H9 (cell line): ENCODE measurements around the gene PPIL6. TPM values are rescaled to one million over a fixed set of nuclear protein-coding genes. Genes with fewer than 3 reads are reported as not detected.

Source experiments
- DNase-seq: peaks from one replicate; pipeline ENCODE4 v3.0.0-alpha.2; 2017
- H2AFZ ChIP-seq: one replicate; pipeline ENCODE4 v1.6.1; 2013; ENCODE audit warnings: mild to moderate bottlenecking, low read length, control low read depth, moderate library complexity
- H2AK5ac ChIP-seq: 2 replicates; pipeline ENCODE4 v1.6.1; 2013; ENCODE audit warnings: low read length, control low read depth, mixed read lengths; ENCODE audit not compliant: insufficient read length
- H2BK120ac ChIP-seq: one replicate; pipeline ENCODE4 v1.6.1; 2013; ENCODE audit warnings: low read depth, mild to moderate bottlenecking, low read length, control low read depth, inconsistent platforms; ENCODE audit not compliant: poor library complexity, severe bottlenecking
- H2BK12ac ChIP-seq: 2 replicates; pipeline ENCODE4 v1.6.1; 2013; ENCODE audit warnings: low read length, control low read depth, mixed read lengths, low read depth; ENCODE audit not compliant: insufficient read length
- H2BK15ac ChIP-seq: 2 replicates; pipeline ENCODE4 v1.6.1; 2013; ENCODE audit warnings: low read depth, low read length, control low read depth
- H2BK20ac ChIP-seq: one replicate; pipeline ENCODE4 v1.6.1; 2013; ENCODE audit warnings: low read depth, mild to moderate bottlenecking, low read length, control low read depth, inconsistent platforms; ENCODE audit not compliant: poor library complexity, severe bottlenecking
- H2BK5ac ChIP-seq: 2 replicates; pipeline ENCODE4 v1.6.1; 2013; ENCODE audit warnings: low read length, control low read depth, mixed read lengths; ENCODE audit not compliant: insufficient read length
- H3K14ac ChIP-seq: 2 replicates; pipeline ENCODE4 v1.6.1; 2013; ENCODE audit warnings: low read length, control low read depth; ENCODE audit not compliant: insufficient read depth
- H3K18ac ChIP-seq: 2 replicates; pipeline ENCODE4 v1.6.1; 2013; ENCODE audit warnings: low read depth, mild to moderate bottlenecking, mixed read lengths, low read length, control low read depth; ENCODE audit not compliant: insufficient read length
- H3K23ac ChIP-seq: 2 replicates; pipeline ENCODE4 v1.6.1; 2013; ENCODE audit warnings: low read length, control low read depth, mixed read lengths, low read depth; ENCODE audit not compliant: insufficient read length
- H3K23me2 ChIP-seq: 2 replicates; pipeline ENCODE4 v1.6.1; 2013; ENCODE audit warnings: low read depth, mild to moderate bottlenecking, mixed read lengths, low read length, control low read depth; ENCODE audit not compliant: insufficient read length, poor library complexity, severe bottlenecking
- H3K27ac ChIP-seq: 2 replicates; pipeline ENCODE4 v1.5.1; 2013; ENCODE audit warnings: low read length, control low read depth, mixed read lengths, low read depth; ENCODE audit not compliant: insufficient read length
- H3K27me3 ChIP-seq: 2 replicates; pipeline ENCODE4 v1.6.1; 2013; ENCODE audit warnings: low read length, control low read depth, inconsistent platforms; ENCODE audit not compliant: insufficient read depth
- H3K4ac ChIP-seq: 2 replicates; pipeline ENCODE4 v1.6.1; 2013; ENCODE audit warnings: low read depth, mild to moderate bottlenecking, control low read depth, inconsistent platforms, low read length, moderate library complexity
- H3K4me1 ChIP-seq: 2 replicates; pipeline ENCODE4 v1.6.1; 2013; ENCODE audit warnings: low read length, control low read depth, inconsistent platforms; ENCODE audit not compliant: insufficient read depth
- H3K4me2 ChIP-seq: 2 replicates; pipeline ENCODE4 v1.6.1; 2013; ENCODE audit warnings: low read length, control low read depth, mixed read lengths; ENCODE audit not compliant: insufficient read length, insufficient read depth
- H3K56ac ChIP-seq: 2 replicates; pipeline ENCODE4 v1.6.1; 2013; ENCODE audit warnings: low read depth, mild to moderate bottlenecking, mixed read lengths, low read length, control low read depth; ENCODE audit not compliant: insufficient read length
- H3K79me1 ChIP-seq: 2 replicates; pipeline ENCODE4 v1.6.1; 2013; ENCODE audit warnings: low read depth, mild to moderate bottlenecking, moderate library complexity, low read length, control low read depth, inconsistent platforms; ENCODE audit not compliant: insufficient read depth, poor library complexity, severe bottlenecking
- H3K79me2 ChIP-seq: 2 replicates; pipeline ENCODE4 v1.6.1; 2013; ENCODE audit warnings: low read length, control low read depth, inconsistent platforms; ENCODE audit not compliant: insufficient read depth
- H3K9ac ChIP-seq: 2 replicates; pipeline ENCODE4 v1.6.1; 2013; ENCODE audit warnings: low read length, control low read depth, mixed read lengths; ENCODE audit not compliant: insufficient read length; ENCODE audit errors: extremely low read depth
- H3K9me3 ChIP-seq: one replicate; pipeline ENCODE4 v1.6.1; 2013; ENCODE audit warnings: low read depth, low read length, inconsistent platforms; ENCODE audit not compliant: control insufficient read depth
- H3T11ph ChIP-seq: one replicate; pipeline ENCODE4 v1.6.1; 2013; ENCODE audit warnings: mild to moderate bottlenecking, low read length, control low read depth, inconsistent platforms
- H4K20me1 ChIP-seq: one replicate; pipeline ENCODE4 v1.6.1; 2013; ENCODE audit not compliant: control insufficient read depth, insufficient read length, insufficient read depth
- H4K5ac ChIP-seq: 2 replicates; pipeline ENCODE4 v1.6.1; 2013; ENCODE audit warnings: low read depth, mild to moderate bottlenecking, mixed read lengths, low read length, control low read depth; ENCODE audit not compliant: insufficient read length
- H4K8ac ChIP-seq: replicated peaks from 2 replicates; pipeline ENCODE4 v1.6.1; 2013; ENCODE audit warnings: low read length, control low read depth, mixed read lengths, low read depth; ENCODE audit not compliant: insufficient read length
- H4K91ac ChIP-seq: 2 replicates; pipeline ENCODE4 v1.6.1; 2013; ENCODE audit warnings: low read depth, mild to moderate bottlenecking, moderate library complexity, mixed read lengths, low read length, control low read depth; ENCODE audit not compliant: insufficient read length
- H3K27ac Mint-ChIP-seq, 3 experiments: 2 replicates in 2 of 3; 3 replicates in 1 of 3; pipeline ENCODE4 v1.8.0; 2020 to 2021; ENCODE audit warnings: mixed read lengths in 3 of 3, mild to moderate bottlenecking in 1 of 3, moderate library complexity in 1 of 3
- H3K27me3 Mint-ChIP-seq: 2 replicates; pipeline ENCODE4 v1.8.0; 2021; ENCODE audit warnings: low read depth, mild to moderate bottlenecking, moderate library complexity, mixed read lengths
- H3K36me3 Mint-ChIP-seq, 3 experiments: 2 replicates in 2 of 3; 3 replicates in 1 of 3; pipeline ENCODE4 v1.8.0; 2020 to 2021; ENCODE audit warnings: low read depth in 3 of 3, mixed read lengths in 3 of 3; ENCODE audit not compliant: insufficient read depth in 1 of 3
- H3K4me1 Mint-ChIP-seq, 2 experiments: 2 replicates each; pipeline ENCODE4 v1.8.0; 2020; ENCODE audit warnings: mixed read lengths in 2 of 2
- H3K4me3 Mint-ChIP-seq, 2 experiments: 2 replicates in 1 of 2; 3 replicates in 1 of 2; pipeline ENCODE4 v1.8.0; 2020 to 2021; ENCODE audit warnings: mild to moderate bottlenecking in 2 of 2, mixed read lengths in 2 of 2, moderate library complexity in 1 of 2
- H3K9me3 Mint-ChIP-seq, 2 experiments: 2 replicates in 1 of 2; 3 replicates in 1 of 2; pipeline ENCODE4 v1.8.0; 2020; ENCODE audit warnings: mild to moderate bottlenecking in 2 of 2, mixed read lengths in 2 of 2, moderate library complexity in 1 of 2
- CTCF ChIP-seq: fragments of 200-600 bp; sonication (generic); conservative IDR thresholded peaks from 3 replicates; pipeline ENCODE4 v1.8.0; 2021; ENCODE audit warnings: antibody characterized with exemption, mild to moderate bottlenecking
- WGBS: extraction: QIAGEN DNeasy Blood & Tissue Kit; methylation state at CpG from one replicate; pipeline ENCODE4 v1.1.7; 2013; ENCODE audit warnings: missing lambda C conversion rate, low lambda C conversion rate, mixed read lengths; ENCODE audit not compliant: insufficient read length; ENCODE audit errors: extremely low coverage; 5-methylcytosine and 5-hydroxymethylcytosine counted together
- total RNA-seq: library from RNA; stranded (reverse); gene quantifications from 2 replicates; pipeline ENCODE4 v1.2.1, GENCODE V29; 2021

PPIL6 gene
- total RNA-seq, 1 experiment from 2014 or later, result 1.0 TPM

DNA sequence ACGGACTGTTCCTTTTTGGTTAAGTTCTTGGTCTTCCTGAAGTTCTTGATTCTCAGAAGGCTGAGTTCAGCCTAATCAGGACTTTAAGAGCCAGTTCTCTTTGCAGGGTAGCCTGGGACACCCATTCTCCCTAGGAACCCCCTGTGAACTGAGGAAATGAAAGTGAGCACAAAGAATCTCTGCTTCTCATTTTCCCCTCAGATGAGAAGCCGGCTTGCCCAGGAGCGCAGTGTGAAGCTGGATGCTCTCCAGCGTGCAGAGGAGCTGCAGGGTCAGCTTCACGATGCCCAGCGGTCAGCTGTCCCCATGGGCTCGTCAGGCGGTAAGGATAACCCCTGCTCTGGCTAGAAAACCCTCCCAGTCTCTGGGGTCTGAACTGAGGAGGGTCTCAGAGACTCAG lies 92.2 kb downstream of the PPIL6 start:
- no peaks in the 10 kb centered on the region for H3K27me3 Mint-ChIP-seq

More for the DNA sequence above, 92.2 kb downstream of the PPIL6 start:
- no peaks in the 10 kb centered on the region for H3K79me2 ChIP-seq
- no peak overlapping the region for H2BK5ac ChIP-seq
- no peak for DNase-seq
- Mint-ChIP-seq H3K9me3 (no peaks in the 10 kb centered on the region), H3K4me1 (peaks cover 5 to 9% of the 10 kb centered on the region in 2 experiments), H3K27ac (no peak overlapping the region), H3K36me3 (no peaks in the 10 kb centered on the region; a peak in 1 of 7 replicates), H3K4me3 (no peak overlapping the region)
- no peaks in the 10 kb centered on the region for H3K9me3 ChIP-seq
- no peak overlapping the region for H3T11ph ChIP-seq
- no peak for TF ChIP-seq CTCF
- H2BK12ac ChIP-seq, result no peak overlapping the region
- H4K91ac ChIP-seq, result no peak overlapping the region
- no peak overlapping the region for H3K27ac ChIP-seq
- H2AFZ ChIP-seq, result no peak overlapping the region
- H3K14ac ChIP-seq, result no peak overlapping the region
- no peaks in the 10 kb centered on the region for H3K27me3 ChIP-seq
- H2BK120ac ChIP-seq, result no peak overlapping the region
- H3K18ac ChIP-seq, result no peak overlapping the region
- no peak overlapping the region for H3K56ac ChIP-seq
- no CpG with 5 or more reads among the region's 8 CpGs for WGBS
- H2AK5ac ChIP-seq, result no peak overlapping the region
- H4K8ac ChIP-seq, result no peak overlapping the region
- H3K79me1 ChIP-seq, result no peaks in the 10 kb centered on the region
- H3K9ac ChIP-seq, result no peak overlapping the region
- H2BK20ac ChIP-seq, result no peak overlapping the region
- no peak overlapping the region for H2BK15ac ChIP-seq
- no peak overlapping the region for H3K23ac ChIP-seq
- no peaks in the 10 kb centered on the region for H4K20me1 ChIP-seq
- H3K23me2 ChIP-seq, result no peaks in the 10 kb centered on the region
- H4K5ac ChIP-seq, result no peak overlapping the region
- H3K4me1 ChIP-seq, result no peaks in the 10 kb centered on the region
- H3K4ac ChIP-seq, result no peak overlapping the region
- H3K4me2 ChIP-seq, result no peak overlapping the region
